Measurements from ENCODE around the gene ANAPC2. TPM values are rescaled to one million over a fixed set of nuclear protein-coding genes. Genes with fewer than 3 reads are reported as not detected.

Gene ANAPC2
- polyA plus RNA-seq, 6 donors from 2014 or later, result 6.1 to 9.3 (median 7.5) TPM

DNA sequence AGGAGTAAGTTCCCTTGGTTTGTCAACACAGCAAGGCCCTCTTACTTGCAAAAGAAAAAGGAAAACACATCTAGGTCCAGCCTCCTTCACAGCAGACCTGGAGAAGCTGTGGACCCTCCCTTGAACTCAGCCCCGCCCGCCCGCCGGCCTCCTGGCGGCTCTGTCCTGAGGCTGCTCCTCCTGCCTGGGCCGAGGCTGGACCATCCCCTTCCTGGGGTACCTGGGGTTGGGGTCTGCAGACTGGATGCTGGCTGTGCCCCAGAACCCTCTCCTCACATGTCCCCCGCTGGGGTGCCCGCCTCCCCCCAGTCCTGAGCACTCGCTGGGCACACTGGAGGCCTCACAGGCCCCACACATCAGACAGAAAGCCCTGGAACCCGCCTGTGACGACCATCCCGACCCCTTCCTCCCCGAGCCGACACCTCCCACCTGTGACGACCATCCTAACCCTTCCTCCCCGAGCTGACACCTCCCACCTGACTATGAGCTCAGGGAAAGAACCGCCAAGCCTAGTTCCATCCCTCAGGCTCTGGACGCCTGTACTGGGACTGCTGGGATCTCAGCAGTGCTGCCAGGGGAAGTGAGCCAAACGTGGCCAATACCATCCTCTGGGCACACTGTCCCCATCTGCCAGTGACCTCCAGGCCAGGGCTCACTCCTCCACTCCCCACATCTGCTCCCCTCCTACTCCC lies 9.3 kb downstream of the ANAPC2 start:
- DNase-seq (no peak), ATAC-seq (ENCODE audit: low read depth in 2 of 2) (no peak)
- no peak overlapping the region for H3K4me3 Mint-ChIP-seq
- no peaks in the 10 kb centered on the region for H3K9me3 Mint-ChIP-seq
- peaks cover 0 to 12% (median 3%) of the 10 kb centered on the region in 3 donors for H3K4me1 Mint-ChIP-seq
- peaks cover 0 to 9% of the 10 kb centered on the region in 2 donors for H3K36me3 Mint-ChIP-seq
- H3K27me3 Mint-ChIP-seq, result no peaks in the 10 kb centered on the region
- H3K27ac Mint-ChIP-seq, result no peak overlapping the region

DNA sequence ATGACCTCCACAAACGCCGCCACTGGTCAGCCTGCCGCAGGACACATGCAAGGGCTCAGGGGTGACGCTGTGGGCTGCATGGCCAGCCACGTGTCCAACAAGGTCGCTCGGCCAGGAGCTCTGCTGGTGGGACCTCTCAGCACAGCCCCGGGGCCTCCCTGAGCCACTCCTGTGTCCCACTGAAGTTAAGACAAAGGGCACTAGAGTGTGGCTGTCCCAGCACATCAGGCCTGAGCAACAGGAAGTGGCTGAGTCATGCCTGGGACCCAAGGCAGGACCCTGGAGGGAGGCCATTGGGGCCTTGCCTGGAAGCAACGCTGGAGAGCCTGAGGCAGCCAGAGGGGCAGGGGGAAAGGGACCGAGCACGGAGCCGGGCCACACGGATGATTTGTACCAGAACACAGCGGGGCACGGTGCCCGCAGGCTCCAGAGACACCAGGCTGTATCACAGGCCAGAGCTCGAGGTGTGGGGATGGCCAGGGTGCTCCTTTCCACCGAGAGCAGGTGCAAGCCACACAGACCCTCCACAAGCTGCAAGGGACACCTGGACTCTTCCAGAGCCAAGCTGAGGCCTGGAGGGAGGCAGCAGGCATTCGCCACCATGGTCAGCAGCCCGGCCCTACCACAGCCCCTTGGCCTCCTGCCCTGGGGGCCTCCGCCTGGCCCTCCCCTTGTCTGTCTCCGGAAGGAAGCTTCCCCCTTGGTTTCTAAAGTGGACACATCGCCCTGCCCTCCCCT lies 10.0 kb downstream of the ANAPC2 start:
- Mint-ChIP-seq H3K4me3 (no peak overlapping the region), H3K27ac (peak overlapping the region in 1 of 6 donors; percentile 63), H3K4me1 (peaks cover 0 to 10% (median under 1%) of the 10 kb centered on the region in 3 donors), H3K36me3 (peaks cover 0 to 2% of the 10 kb centered on the region in 2 donors), H3K9me3 (no peaks in the 10 kb centered on the region), H3K27me3 (no peaks in the 10 kb centered on the region)
- DNase-seq, result no peak
- ATAC-seq (ENCODE audit: low read depth in 2 of 2), result no peak

DNA sequence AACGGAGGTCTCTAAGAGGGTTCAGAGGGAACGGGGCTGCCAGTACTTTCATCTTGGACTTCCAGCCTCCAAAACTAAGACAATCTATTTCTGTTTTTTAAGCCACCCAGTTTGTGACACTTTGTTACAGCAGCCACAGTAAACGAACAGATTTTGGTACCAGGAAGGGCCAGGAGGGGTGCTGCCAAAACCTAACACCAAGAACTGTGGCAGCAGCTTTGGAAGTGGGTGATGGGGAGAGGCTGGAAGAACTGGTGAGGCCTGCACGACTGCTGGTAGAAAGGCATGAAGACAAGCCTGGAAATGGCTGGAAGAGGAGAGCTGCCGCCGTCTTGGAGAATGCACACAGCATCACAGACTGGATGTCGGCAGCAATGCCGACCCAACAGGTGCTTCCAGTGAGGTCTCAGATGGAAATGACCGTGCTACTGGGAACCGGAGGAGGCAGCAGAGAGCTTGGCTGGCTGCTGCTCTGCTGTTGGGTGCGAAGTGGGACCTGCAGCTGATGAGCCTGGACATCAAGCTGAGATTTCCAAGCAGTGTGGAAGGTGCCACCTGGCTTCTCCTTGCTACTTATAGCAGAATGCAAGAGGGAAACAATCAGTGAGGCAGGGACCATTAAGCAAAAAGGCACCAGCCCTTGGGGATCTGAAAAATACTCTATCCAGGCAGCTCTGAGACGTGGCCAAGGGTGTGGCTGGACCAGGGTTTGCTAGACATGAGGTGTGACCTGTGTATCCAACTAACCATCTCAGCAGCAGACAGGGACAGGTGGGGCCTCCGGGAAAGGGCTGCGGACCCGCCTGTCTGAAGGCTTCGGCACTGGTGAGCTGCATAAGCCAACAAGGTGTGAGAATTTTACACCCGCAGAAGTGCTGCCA lies 11.8 kb downstream of the ANAPC2 start:
- H3K36me3 Mint-ChIP-seq, result no peaks in the 10 kb centered on the region
- H3K27me3 Mint-ChIP-seq, result peaks cover 0 to 2% (median 0%) of the 10 kb centered on the region in 3 donors
- H3K9me3 Mint-ChIP-seq, result no peaks in the 10 kb centered on the region
- H3K4me3 Mint-ChIP-seq, result peak overlapping the region in 1 of 8 donors; percentile 21
- ATAC-seq (ENCODE audit: low read depth in 2 of 2) (peak; percentile 62 to 66), DNase-seq (no peak)
- peaks cover 0 to 10% (median 4%) of the 10 kb centered on the region in 3 donors for H3K4me1 Mint-ChIP-seq
- H3K27ac Mint-ChIP-seq, result peak overlapping the region in 3 of 6 donors; percentile 19 to 76 (median 23)

DNA sequence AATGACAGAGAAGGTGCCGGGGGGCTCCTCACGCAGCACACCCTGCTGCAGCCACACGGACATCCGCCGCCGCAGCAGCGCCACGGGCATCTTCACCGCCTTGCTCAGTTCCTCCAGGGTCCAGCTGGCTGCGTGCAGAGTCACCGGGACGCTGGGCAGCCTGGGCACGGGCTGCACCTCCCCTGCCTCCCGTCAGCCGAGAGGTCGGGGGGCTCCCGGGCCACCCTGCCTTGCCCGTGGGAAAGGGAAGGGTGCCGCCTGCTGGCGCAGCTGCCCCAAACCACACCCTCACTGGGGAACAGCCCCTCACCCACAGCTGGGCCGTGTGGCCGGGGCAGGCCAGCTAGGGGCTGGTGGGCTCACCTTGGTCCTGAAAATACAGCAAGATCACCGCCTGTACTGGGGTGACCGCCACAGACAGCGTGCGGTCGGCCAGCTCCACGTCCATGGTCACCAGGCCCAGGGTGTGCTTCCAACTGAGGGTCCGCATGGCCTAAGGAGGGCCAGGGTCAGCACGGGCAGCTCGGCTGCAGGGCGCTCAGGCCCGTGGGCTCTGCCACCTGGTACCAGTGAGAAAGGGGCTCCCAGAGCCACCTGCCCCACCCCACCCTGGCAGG lies 12.9 kb downstream of the ANAPC2 start:
- peak; percentile 19 to 34 for ATAC-seq (ENCODE audit: low read depth in 2 of 2)
- H3K27me3 Mint-ChIP-seq, result peaks cover 0 to 13% (median 2%) of the 10 kb centered on the region in 3 donors
- no peak for DNase-seq
- H3K36me3 Mint-ChIP-seq, result no peaks in the 10 kb centered on the region
- peaks cover 0 to 10% (median 6%) of the 10 kb centered on the region in 3 donors for H3K4me1 Mint-ChIP-seq
- H3K4me3 Mint-ChIP-seq, result peak overlapping the region in 1 of 8 donors; percentile 68
- no peaks in the 10 kb centered on the region for H3K9me3 Mint-ChIP-seq
- peak overlapping the region in 2 of 6 donors; percentile 23 to 63 for H3K27ac Mint-ChIP-seq

DNA sequence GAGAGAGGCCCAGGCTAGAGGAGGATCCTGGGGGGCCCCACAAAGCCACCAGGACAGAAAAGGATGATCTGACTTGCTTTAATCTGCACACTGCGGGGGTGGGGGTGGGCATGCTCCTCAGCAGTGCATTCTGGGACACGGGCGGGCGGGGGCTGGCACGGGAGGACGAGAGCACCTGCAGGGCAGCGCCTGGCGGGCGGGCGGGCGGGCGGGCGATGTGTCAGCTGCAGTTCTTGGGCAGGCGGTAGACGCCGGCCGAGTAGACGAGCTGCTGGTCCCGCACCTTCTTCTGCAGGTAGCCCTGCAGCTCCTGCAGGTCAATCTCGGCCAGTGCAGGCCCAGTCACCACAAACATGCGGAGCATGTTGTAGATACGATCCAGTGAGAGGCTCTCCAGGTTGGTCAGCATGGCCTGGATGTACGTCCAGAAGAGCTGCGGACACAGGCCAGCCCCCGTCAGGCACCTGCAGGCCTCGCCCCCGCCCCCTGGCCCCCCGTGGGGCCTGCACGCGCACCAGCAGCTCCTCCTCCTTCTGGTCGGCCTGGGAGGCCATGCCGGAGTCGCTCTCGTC lies 13.6 kb downstream of the ANAPC2 start:
- H3K4me1 Mint-ChIP-seq, result peaks cover 0 to 12% (median 10%) of the 10 kb centered on the region in 3 donors
- no peak for DNase-seq
- H3K9me3 Mint-ChIP-seq, result no peaks in the 10 kb centered on the region
- peak overlapping the region in 1 of 8 donors; percentile 68 for H3K4me3 Mint-ChIP-seq
- no peak for ATAC-seq (ENCODE audit: low read depth in 2 of 2)
- peak overlapping the region in 1 of 6 donors; percentile 63 for H3K27ac Mint-ChIP-seq
- peaks cover 0 to 19% (median 8%) of the 10 kb centered on the region in 3 donors for H3K27me3 Mint-ChIP-seq
- no peaks in the 10 kb centered on the region for H3K36me3 Mint-ChIP-seq

DNA sequence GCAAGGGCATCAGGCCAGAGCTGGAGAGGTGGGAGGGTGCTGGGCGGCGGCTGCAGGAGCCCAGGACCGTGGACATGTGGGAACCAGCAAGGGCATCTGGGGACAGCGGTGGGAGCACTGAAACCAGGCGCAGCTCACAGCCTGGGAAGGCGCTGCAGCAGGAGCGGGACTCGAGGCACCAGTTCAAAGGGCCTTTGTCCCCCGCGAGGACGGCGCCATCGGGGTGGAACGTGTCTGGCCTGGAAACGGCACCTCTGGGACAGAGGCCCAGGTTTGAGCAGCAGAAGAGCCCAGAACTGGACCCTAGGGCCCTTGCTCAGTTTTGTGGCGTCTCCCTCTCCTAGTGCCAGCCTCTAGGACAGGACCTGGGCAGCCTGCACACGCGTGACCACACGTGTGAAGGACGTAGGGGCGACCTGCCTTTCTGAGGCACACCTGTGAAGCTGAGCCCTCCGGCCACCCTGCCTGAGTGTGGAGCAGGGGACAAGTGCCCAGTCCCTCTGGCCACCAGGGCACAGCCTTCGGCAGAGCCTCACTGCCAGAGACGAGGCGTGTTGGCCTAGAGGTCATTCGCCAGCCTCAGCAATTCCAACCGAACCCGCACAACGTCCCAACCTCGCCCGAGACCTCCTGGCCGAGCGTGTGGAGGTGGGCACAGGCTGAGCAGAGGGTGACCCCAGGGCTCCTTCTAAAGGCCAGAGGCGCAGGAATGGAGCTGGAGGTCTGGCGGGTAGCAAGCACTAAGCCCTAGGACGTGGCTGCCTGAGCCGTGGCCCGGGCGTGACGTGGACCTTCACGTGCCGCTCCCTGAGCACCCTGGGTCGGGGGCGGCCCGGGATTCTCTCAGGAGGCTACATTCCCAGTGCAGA lies 14.3 kb downstream of the ANAPC2 start:
- Mint-ChIP-seq H3K27ac (peak overlapping the region in 1 of 6 donors; percentile 52), H3K27me3 (peaks cover 0 to 21% (median 10%) of the 10 kb centered on the region in 3 donors), H3K9me3 (no peaks in the 10 kb centered on the region), H3K4me3 (peak overlapping the region in 1 of 8 donors; percentile 35), H3K4me1 (peaks cover 0 to 12% (median 7%) of the 10 kb centered on the region in 3 donors), H3K36me3 (no peaks in the 10 kb centered on the region)
- ATAC-seq (ENCODE audit: low read depth in 2 of 2), result no peak
- DNase-seq, result no peak

DNA sequence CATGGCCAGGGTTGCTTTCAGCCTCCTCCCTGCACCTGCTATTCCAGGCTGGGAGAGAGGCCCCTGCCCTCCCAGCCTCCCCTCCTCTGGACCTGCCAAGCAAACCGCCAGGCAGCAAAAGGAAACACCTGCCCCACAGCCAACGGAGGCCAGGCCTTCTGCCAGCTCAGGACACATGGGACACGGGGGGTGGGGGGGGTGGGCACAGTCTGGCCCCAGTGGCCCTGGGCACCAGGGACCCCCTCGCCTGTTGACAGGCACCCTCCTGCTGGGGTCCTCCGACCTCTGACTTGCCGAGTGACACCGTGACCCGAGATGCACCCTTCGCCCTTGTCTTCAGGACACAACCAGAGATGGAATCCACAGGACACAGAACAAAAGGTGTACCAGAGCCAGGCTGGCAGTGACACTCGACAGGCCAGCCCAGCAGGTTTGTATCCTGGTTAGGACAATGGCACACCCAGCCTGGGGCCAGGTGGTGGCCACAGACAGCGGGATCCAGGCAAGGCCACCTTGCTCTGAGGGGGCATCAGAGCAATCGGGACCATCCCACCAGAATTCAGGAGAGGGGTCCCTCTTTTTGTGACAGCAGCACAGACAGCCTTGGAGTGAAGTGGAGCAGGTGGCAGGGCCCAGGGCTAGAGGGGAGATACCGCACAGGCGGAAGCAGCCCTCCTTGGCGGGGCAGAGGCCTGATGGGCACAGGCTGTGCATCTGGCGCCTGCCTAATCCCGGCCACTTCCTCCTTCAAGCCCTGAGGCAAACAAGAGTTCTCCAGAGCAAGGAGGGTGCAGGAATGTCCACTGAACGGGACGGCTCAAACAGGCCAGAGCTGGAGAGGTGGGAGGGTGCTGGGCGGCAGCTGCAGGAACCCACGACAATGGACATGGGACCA lies 15.2 kb downstream of the ANAPC2 start:
- ATAC-seq (ENCODE audit: low read depth in 2 of 2) (no peak), DNase-seq (no peak)
- Mint-ChIP-seq H3K9me3 (no peaks in the 10 kb centered on the region), H3K4me1 (peaks cover 2 to 18% (median 14%) of the 10 kb centered on the region in 3 donors), H3K27me3 (peaks cover 0 to 26% (median 16%) of the 10 kb centered on the region in 3 donors), H3K36me3 (no peaks in the 10 kb centered on the region), H3K4me3 (no peak overlapping the region), H3K27ac (peak overlapping the region in 1 of 6 donors; percentile 37)

DNA sequence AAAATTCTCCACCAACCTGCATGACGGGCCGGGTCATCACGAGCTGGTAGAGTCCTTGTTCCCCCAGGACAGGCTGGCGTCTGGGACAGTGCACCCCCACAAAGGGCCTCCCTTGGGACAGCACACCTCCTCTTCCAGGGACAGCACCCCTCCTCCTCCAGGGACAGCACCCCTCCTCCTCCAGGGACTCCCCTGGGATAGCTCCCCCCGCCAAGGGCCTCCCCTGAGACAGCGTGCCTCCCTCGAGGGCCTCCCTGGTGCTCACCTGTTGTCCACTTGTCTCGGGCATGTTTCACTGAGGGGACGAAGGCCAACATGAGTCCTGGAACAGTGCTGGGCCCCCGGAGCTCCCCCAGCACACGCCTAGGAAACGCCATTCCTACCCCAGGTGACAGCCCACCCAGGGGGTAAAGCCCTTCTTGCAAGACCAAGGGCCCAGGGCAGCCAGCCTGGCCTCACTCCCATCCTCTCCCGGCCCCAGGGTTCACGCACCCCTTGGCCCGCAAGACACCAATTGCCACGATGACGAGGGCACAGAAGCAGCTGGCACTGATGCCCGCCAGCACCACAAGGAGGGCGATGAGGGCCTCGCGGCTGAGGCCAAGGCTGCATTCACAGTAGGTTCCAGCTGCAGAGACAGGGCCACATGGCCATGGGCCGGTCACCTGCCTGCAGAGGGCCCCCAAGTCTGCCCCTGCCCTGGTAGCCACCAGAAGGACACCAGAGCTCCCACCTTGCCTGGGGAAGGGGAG lies 17.0 kb downstream of the ANAPC2 start:
- H3K9me3 Mint-ChIP-seq, result peaks cover 0 to 1% (median 0%) of the 10 kb centered on the region in 7 donors
- H3K27ac Mint-ChIP-seq, result no peak overlapping the region
- peaks cover 0 to 33% (median 22%) of the 10 kb centered on the region in 3 donors for H3K27me3 Mint-ChIP-seq
- H3K36me3 Mint-ChIP-seq, result no peaks in the 10 kb centered on the region
- H3K4me1 Mint-ChIP-seq, result peaks cover 6 to 18% (median 10%) of the 10 kb centered on the region in 3 donors
- ATAC-seq (ENCODE audit: low read depth in 2 of 2), result no peak
- DNase-seq, result no peak
- no peak overlapping the region for H3K4me3 Mint-ChIP-seq

DNA sequence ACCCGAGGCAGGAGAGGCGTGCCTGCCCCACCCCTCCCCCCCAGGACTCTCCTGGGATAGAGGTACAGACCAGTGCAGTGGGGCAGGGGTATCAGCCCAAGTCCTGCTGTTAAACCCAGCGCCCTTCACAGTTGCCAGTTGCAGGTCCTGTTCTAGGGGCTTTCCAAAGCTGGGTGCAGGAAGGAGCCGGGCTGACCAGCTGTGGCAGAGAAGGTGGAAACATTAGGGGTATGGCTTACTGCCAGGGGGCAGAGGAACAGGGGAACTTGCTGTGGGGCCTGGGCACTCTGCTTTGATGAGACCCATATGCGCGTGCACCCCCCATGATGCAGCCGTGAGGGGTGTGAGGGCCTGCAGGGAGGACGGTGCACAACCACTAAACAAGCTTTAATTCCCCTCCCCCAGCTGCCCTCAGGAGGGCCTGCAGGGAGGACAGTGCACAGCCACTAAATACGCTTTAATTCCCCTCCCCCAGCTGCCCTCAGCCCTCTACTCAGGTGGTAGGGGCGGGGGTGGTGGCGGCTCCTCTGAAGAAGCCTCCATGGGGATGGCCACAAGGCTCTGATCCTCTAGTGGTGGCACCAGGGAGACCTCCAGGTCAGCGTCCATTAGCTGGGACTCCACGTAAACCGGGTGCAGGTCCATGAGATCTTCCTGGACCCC lies 17.7 kb downstream of the ANAPC2 start:
- no peaks in the 10 kb centered on the region for H3K36me3 Mint-ChIP-seq
- peaks cover 6 to 18% (median 7%) of the 10 kb centered on the region in 3 donors for H3K4me1 Mint-ChIP-seq
- H3K9me3 Mint-ChIP-seq, result peaks cover 0 to 1% (median 0%) of the 10 kb centered on the region in 7 donors
- H3K27ac Mint-ChIP-seq, result no peak overlapping the region
- DNase-seq, result no peak
- peak overlapping the region in 3 of 8 donors; percentile 16 to 53 (median 49) for H3K4me3 Mint-ChIP-seq
- no peak for ATAC-seq (ENCODE audit: low read depth in 2 of 2)
- peaks cover 0 to 40% (median 29%) of the 10 kb centered on the region in 3 donors for H3K27me3 Mint-ChIP-seq

DNA sequence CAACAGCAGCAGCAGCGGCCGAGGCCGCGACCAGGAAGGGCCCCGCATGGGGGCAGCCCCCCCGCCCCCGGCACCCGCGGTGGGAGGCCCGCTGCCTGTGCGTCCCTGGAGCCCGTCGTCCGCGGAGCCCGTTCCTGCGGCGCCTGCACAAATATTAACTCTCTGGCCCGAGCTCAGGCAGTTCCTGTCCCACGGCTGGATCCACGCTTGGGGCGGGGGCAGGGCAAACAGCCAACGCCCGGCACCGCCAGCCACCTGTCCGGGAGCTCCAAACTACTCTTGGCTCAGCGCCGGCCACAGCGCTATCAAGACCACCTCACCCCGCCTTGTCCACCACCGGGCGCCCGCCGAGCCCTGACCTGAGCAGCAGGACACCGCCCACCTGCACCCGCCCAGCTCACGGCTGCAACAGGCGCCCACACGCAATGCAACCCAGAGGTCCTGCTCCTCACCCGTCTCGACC lies 18.4 kb downstream of the ANAPC2 start, which contains the start of gene LRRC26:
LRRC26 (minus strand) TSS at position 156 of the 463 bp plus-strand sequence; CDS start at position 48, 108 bp downstream.
- H3K9me3 Mint-ChIP-seq, result peaks cover 0 to 1% (median 0%) of the 10 kb centered on the region in 7 donors
- peak within 1 kb of the TSS in 6 of 8 donors; percentile 16 to 74 (median 54) for H3K4me3 Mint-ChIP-seq

More for the DNA sequence above, 18.4 kb downstream of the ANAPC2 start, which contains the start of gene LRRC26:
- peaks cover 6 to 18% (median 7%) of the 10 kb centered on the region in 3 donors for H3K4me1 Mint-ChIP-seq
- ATAC-seq (ENCODE audit: low read depth in 2 of 2) (no peak), DNase-seq (no peak)
- peak within 1 kb of the TSS in 2 of 6 donors; percentile 16 to 83 for H3K27ac Mint-ChIP-seq
- H3K27me3 Mint-ChIP-seq, result peaks cover 0 to 47% (median 36%) of the 10 kb centered on the region in 3 donors
- no peaks in the 10 kb centered on the region for H3K36me3 Mint-ChIP-seq
